Endometrial microvascular endothelial cells (primary cell): ENCODE results near the gene FARP1. TPM values are rescaled to one million over a fixed set of nuclear protein-coding genes. Genes with fewer than 3 reads are reported as not detected.

ENCODE experiments used
- in situ Hi-C: cut with HindIII; loops from 2 replicates; pipeline ENCODE4 v1.10.0; 2017; ENCODE audit warnings: low sequenced_read_pairs, low pct_unique_long_range_greater_than_20kb; ENCODE audit errors: inconsistent ontology term
- total RNA-seq: library from RNA; depleted of rRNA; stranded (reverse); fragments of >200 nt; gene quantifications from one replicate; pipeline ENCODE4 v1.2.3, GENCODE V29; 2015; ENCODE audit errors: inconsistent ontology term

The FARP1 gene
- total RNA-seq, 1 donor from 2014 or later, result 67.3 TPM

DNA sequence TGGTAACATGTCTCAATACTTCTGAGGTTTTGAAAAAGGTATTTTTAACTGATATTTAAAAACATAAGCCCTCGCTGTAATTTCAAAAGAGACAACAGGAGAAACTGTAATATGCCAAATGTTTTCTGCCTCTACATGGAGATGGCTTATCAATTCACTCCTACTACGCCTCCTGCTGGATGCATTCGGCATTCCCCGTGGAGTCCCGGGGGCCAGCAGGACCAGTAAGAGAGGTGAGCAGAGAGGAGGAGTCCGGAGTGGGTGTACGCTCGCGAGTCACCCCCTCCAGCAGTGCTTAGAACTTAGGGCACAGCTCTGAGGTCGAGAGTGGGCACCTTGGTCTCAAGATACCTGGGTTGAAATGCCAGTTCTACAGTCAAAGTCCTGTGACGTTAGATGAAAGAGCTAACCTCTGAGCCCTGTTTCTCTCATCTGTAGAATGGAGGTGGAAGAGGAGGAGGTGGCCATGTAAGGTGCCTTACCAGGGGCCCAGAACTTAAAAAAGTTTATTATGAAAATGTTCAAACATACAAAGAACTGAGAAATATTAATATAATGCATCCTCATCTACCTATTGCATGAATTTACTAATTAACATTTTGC, 323.8 kb downstream of the FARP1 start:
- in situ Hi-C loops, result no loop called here

DNA sequence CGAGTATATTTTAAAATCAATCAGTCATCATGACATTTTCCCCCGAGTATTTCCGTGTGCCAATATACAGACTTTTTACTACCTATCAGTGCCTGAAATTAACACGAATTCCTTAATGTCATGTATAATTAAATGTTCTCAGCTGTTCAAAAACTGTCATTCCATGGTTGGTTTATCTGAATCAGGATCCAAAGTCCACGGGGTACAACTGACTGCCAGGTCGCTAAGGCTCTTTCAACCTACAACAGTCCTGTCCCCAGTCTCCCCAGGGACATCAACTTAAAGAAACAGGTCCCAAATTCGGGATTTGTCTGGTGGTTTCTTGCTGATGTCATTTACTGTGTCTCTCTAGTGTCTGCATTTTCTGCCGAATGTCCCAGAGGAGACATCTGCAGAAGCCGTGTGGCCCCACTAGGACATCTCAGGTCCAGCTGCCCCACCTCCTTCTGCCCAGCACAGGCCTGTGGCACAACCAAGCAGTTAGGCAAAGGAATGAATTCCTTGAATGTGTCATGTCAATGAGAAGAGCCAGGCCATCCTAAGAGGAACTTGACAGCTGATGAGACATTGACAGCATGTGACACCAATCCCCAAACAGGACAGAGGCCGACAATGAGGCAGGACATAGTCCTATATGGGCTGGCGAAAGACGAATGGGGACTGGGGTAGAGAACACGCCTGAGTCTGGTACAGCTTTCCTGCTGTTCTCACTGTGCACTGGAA, 324.5 kb downstream of the FARP1 start:
- in situ Hi-C loops, result no loop called here

- in situ Hi-C loops, result no loop called here
These were observed 325.5 kb downstream of the FARP1 start for GRCh38 chr13:98468361-98468760.

DNA sequence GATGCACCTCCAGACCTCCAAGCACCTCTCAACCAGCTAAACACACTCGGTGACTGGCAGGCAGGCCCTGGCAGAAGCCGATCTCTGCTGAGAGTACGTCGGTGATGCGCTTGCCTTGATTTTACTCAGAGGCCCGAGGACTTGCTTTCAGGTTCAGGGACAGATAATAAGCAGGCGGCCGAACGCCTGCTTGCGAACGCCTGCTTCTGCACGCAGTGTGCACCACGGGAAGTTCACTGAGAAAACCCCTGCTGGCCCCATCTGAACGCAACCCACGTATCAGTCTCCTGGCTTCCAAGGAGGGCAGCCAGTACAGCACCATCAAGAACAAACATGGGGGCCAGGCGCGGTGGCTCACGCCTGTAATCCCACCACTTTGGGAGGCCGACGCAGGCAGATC, 326.0 kb downstream of the FARP1 start:
- in situ Hi-C loops, result no loop called here

- in situ Hi-C loops, result no loop called here
These were observed 328.0 kb downstream of the FARP1 start for GRCh38 chr13:98470920-98471319.

- in situ Hi-C loops, result no loop called here
These were observed 329.0 kb downstream of the FARP1 start for GRCh38 chr13:98471934-98472333.

DNA sequence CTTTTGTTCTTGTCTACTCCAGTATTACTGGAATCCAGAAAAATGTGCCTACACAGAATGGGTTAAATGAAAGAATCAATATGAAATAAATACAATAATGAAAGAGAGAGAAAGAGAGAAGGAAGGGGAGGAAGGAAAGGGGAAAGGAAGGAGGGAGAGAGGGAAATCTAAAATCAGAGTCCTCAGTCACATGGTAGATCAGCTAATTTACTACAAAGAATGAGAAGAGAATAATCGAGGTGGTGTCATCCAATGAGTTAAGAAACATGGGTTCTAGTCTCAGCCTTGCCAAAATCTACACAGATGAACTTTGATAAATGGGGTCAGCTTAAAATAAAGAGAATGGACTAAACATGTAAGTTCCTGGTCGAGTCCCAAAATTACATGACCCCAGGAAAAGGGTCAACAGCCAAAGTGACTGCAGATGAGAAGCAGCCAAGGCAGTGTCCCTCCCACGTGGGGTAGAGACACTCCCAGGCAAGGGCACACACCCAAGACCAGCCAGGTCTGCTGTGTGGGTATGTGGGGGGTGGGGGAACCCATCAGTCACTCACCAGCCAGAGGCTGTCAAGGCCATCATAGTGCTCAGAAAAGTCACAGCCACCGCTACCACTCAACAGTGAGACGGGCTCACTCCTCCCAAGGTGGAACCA, 330.4 kb downstream of the FARP1 start:
- in situ Hi-C loops, result no loop called here

DNA sequence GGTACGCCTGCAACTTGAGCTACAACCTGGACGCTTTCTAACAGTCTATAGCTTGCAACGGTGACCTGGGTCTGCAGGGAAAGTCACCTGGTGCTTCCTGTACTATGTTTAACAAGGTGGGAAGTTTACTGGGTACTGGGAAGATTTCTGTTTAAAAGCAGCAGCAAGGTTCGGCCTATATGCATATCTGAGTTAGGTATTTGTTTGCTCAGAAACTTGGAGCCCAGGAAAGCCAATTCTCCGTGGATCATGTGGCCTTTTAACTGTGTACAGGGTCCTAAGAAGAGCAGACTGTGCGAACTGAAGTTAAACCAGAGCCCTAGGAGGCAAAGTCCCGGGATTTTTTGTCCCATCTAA, 330.9 kb downstream of the FARP1 start:
- in situ Hi-C loops, result no loop called here

GRCh38 chr13:98474292-98474691, 331.4 kb downstream of the FARP1 start:
- in situ Hi-C loops, result no loop called here

DNA sequence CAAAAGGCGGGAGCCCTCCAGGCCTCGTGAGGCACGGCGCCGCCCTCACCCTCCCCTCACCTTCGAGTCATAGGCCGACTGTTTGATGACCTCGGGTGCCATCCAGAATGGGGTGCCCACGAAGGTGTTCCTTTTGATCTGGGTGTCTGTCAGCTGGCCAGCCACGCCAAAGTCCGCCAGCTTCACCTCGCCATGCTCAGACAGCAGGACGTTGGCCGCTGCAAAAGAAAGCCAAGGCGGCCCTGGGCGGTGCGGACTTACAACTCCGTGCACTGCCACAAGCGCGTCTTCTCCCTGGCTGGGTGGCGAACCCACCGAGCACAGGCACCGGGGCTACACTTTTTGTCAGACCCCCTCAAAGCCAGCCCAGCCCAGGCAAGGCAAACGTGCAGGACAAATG, 331.9 kb downstream of the FARP1 start:
- in situ Hi-C loops, result no loop called here

GRCh38 chr13:98475522-98475921, 332.6 kb downstream of the FARP1 start:
- in situ Hi-C loops, result no loop called here

DNA sequence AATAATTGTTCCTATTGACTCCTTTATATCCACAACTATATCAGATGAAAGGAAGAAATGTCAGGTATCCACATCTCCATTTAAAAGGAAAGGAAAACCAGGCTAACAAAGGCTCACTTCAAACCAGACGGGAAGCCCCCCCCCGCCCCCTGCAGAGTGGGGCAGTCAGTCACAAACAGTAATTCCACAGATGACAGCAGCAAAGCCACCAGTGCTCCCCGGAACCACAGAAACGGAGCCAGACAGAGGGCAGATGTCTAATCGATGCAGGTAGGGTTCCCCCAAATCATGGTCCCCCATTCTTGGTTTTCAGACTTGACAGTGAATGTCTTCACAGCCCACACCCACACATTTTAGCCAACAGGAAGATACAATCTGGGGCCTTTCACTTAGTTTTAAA, 333.2 kb downstream of the FARP1 start:
- in situ Hi-C loops, result no loop called here

DNA sequence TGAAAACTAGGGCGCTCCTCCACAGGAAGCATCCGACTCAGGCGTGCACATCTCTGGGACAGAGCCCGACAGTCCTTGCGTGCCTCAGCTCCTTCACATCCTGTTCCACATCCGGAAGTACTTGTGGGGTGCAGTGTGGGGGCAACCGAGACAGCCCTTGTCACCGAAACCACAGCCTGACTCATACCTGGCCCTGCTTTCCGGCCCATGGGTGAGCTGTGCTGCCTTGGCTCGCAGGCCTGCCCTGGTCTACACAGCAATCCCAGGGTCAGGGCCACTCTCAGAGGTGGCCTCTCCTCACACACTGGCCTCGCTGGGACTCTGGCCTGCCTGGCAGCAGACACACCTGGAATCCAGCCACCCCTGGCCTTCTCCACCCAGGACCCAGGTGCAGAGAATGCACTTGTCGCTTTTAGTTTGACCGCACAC, 333.7 kb downstream of the FARP1 start:
- in situ Hi-C loops, result no loop called here

DNA sequence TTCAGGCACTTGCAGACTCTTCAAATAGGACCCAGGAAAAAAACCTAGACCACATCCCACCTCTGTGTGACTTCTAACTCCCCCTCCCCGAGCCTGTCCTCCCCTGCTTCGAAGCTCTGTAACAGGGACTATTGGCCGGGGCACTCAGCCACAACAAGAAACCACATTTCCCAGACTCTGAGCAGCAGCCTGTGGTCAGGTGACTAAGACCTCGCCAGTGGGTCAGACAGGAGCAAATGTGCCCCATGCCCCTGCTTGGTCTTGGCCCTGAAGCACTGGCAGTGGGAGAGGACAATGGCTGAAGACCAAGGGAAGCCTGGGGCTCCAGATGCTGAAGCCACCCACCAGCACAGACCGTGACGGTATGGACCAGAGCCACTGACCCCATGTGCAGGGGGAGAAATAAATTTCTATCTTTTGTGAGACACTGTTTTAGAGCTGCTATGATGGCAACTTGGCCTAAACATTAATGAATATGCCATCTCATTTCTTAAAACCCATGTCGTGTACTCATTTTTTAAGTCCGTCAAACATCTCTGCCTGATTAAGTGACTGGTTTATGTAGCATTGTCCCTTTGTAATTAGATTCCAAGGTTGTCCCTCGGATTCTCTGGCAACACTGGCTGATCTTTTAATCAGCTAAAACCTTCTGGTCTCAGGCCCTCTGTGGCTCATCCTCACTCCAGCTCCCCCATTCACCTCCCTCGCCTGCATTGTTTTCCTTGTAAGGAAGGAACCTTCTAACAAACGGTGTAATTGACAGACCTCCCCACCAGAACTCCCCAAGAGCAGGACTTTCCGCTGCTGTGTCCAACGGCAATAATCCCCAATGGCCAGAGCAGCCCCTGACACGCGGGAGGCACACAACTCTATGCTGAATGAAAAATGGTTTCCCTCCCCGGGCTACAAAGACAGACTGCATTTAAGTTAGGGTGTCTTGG, 335.6 kb downstream of the FARP1 start:
- in situ Hi-C loops, result no loop called here

- in situ Hi-C loops, result no loop called here
These were observed 336.7 kb downstream of the FARP1 start for GRCh38 chr13:98479496-98480003.

GRCh38 chr13:98480915-98481877, 338.3 kb downstream of the FARP1 start:
- in situ Hi-C loops, result no loop called here

- in situ Hi-C loops, result no loop called here
These were observed 339.9 kb downstream of the FARP1 start for GRCh38 chr13:98482476-98483444.
